HUES64 (cell line): Measurements from ENCODE around the gene COX7B2.

Experiments
- H3K27ac ChIP-seq: 2 replicates; pipeline ENCODE4 v1.7.0; 2013; ENCODE audit warnings: low read depth, low read length, inconsistent platforms
- H3K27me3 ChIP-seq: 2 replicates; pipeline ENCODE4 v1.6.1; 2013; ENCODE audit warnings: mild to moderate bottlenecking, low read length; ENCODE audit not compliant: insufficient read depth
- H3K36me3 ChIP-seq: 2 replicates; pipeline ENCODE4 v1.6.1; 2013; ENCODE audit warnings: mild to moderate bottlenecking, low read length; ENCODE audit not compliant: insufficient read depth
- H3K4me1 ChIP-seq: 2 replicates; pipeline ENCODE4 v1.6.1; 2013; ENCODE audit warnings: mild to moderate bottlenecking, low read length, moderate library complexity; ENCODE audit not compliant: insufficient read depth
- H3K4me3 ChIP-seq: 2 replicates; pipeline ENCODE4 v1.5.1; 2013; ENCODE audit warnings: mild to moderate bottlenecking, low read length, moderate library complexity
- H3K9ac ChIP-seq: 2 replicates; pipeline ENCODE4 v1.6.1; 2013; ENCODE audit warnings: mild to moderate bottlenecking, low read depth, low read length
- H3K9me3 ChIP-seq: 2 replicates; pipeline ENCODE4 v1.6.1; 2013; ENCODE audit warnings: low read depth, low read length; ENCODE audit not compliant: insufficient read depth
- whole genome bisulfite sequencing: fragments of 150-250, 120-280 bp; methylation state at CpG from one replicate; pipeline ENCODE4 v1.1.7; 2013; ENCODE audit warnings: missing lambda C conversion rate; 5-methylcytosine and 5-hydroxymethylcytosine counted together

The COX7B2 gene

DNA sequence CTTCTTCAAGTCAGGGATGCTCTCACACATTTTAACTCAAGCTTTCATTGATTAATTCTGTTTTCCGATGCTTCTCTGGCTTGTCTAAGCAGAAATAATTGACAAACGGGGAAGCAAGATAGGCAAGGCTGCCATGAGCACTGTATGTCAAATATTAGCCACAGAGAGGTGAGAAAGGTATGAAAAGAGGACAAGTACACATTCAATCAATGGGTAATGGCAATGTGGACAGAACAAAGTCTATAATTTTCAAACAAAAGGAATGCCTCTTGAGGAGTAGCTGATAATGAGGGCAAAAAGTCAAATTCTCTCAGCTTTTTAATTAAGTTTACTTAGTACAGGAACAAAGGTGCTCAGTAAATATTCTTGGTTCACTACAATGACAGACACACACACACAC is 19.6 kb downstream of the COX7B2 start:
- Histone ChIP-seq H3K9me3 (0 out of 2 replicates have a peak, but pooled peaks cover 3% of the 10 kb centered on the region), H3K27ac (no peak overlapping the region)

DNA sequence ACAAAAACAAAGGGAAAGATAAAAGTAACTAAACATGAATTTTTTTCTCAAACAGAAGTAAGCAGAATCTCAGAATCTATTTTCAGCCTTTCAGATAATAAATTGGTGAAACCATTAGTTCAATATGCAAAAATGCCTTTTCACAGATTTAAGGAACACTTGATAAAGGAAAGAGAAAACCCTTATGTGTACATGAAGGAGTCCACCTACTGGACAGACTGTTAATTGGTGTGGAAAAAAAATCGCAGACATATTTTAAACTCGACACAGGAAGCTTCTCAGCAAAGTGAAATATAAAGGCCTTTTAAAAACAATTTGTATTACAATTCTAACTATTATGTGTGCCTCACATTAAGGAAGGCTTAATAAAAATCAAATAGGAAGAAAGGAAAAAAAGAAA is 22.3 kb downstream of the COX7B2 start:
- H3K4me1 ChIP-seq: no peaks in the 10 kb centered on the region
- no peaks in the 10 kb centered on the region for H3K27me3 ChIP-seq
- no peak overlapping the region for H3K4me3 ChIP-seq
- H3K9ac ChIP-seq: no peak overlapping the region
- no peaks in the 10 kb centered on the region for H3K36me3 ChIP-seq
- WGBS: 80% methylated on average over 1 of the region's 2 CpGs
- no peaks in the 10 kb centered on the region for H3K9me3 ChIP-seq
- H3K27ac ChIP-seq: no peak overlapping the region

More for the DNA sequence above, 19.6 kb downstream of the COX7B2 start:
- Histone ChIP-seq H3K27me3 (no peaks in the 10 kb centered on the region), H3K36me3 (no peaks in the 10 kb centered on the region), H3K4me3 (no peak overlapping the region), H3K4me1 (no peaks in the 10 kb centered on the region), H3K9ac (no peak overlapping the region)
- 87% methylated on average over 2 of the region's 2 CpGs for WGBS

DNA sequence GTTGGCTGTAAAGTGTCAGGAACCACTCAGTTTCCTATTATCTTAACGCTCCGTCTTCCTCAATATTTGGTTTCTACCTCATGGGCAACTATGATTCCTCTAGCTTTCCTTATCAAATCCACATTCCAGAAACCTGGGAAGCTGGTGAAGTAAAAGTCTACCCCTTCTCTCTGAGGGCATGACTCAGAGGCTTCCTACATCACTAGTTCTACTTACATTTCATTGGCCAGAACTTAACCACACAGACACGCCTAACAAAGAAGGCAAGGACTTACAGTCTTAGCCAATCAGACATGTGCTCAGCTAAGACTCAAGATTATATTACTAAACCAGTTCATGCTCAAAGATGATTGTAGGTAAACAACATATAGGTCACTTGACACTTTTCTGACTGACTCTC is 30.4 kb downstream of the COX7B2 start:
- Histone ChIP-seq H3K27ac (no peak overlapping the region), H3K27me3 (no peaks in the 10 kb centered on the region), H3K4me3 (no peak overlapping the region), H3K9me3 (no peaks in the 10 kb centered on the region), H3K4me1 (no peaks in the 10 kb centered on the region), H3K36me3 (no peaks in the 10 kb centered on the region), H3K9ac (no peak overlapping the region)
- 95% methylated on average over 3 of the region's 3 CpGs for WGBS

DNA sequence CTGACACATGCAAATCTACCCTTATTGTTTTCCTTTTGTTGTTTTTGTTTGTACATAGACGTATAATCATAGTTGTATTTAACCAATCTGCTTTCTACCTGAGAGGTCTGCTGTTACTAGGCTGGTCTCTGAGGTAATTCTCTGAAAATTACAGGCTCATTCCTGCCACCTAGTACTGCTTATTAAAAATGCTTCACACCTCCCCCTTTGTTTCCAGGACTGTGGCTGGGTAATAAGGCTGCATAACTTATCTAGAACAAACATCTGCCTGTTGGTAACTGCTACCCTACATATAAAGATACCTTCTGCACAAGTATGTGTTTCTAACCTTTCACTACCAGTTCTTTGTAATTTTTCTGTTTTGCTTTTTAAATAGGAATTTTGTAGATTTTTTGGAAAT is 34.2 kb downstream of the COX7B2 start:
- Histone ChIP-seq H3K9me3 (no peaks in the 10 kb centered on the region), H3K4me3 (no peak overlapping the region), H3K4me1 (no peaks in the 10 kb centered on the region), H3K27ac (no peak overlapping the region), H3K9ac (no peak overlapping the region), H3K27me3 (no peaks in the 10 kb centered on the region), H3K36me3 (no peaks in the 10 kb centered on the region)
- no CpG with 5 or more reads among the region's 1 CpG for WGBS

DNA sequence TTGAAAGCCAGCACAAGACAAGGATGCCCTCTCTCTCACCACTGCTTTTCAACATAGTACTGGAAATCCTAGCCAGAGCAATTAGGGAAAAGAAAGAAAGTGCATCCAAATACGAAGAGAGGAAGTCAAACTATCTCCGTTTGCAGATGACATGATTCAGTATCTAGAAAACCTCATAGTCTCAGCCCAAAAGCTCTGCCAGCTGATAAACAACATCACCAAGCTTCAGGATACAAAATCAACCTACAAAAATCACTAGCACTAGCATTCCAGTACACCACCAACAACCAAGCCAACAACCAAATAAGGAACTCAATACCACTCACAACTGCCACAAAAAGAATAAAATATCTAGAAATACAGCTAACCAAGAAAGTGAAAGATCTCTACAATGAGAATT is 38.6 kb downstream of the COX7B2 start:
- Histone ChIP-seq H3K4me1 (peaks cover 6% of the 10 kb centered on the region; the same call in 1 of the 2 replicates), H3K4me3 (no peak overlapping the region), H3K27me3 (no peaks in the 10 kb centered on the region), H3K9me3 (no peaks in the 10 kb centered on the region), H3K36me3 (no peaks in the 10 kb centered on the region), H3K9ac (no peak overlapping the region), H3K27ac (no peak overlapping the region)
- 97% methylated on average over 2 of the region's 2 CpGs for WGBS

DNA sequence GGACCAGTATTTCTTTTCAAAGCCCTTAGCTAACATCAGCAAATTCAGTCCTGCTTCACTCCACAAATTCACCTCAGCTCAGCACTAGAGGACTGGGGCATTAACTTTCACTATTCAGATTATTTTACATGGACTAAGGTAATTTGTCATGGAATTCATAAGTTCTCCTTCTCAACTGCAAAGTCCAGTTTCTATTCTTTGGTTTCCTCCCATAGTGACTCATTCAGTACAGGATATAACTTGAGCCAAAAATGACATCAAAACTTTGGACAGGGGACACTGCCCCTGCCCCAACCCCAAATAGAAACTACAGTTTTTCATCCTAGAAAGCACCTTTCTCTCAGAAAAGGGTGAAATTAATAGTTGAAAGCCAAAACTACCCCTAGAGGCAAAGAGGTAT is 52.7 kb downstream of the COX7B2 start:
- no peak overlapping the region for H3K4me3 ChIP-seq
- H3K27me3 ChIP-seq: no peaks in the 10 kb centered on the region
- no peak overlapping the region for H3K27ac ChIP-seq
- no peaks in the 10 kb centered on the region for H3K36me3 ChIP-seq
- H3K9ac ChIP-seq: no peak overlapping the region
- no peaks in the 10 kb centered on the region for H3K4me1 ChIP-seq
- no peaks in the 10 kb centered on the region for H3K9me3 ChIP-seq

DNA sequence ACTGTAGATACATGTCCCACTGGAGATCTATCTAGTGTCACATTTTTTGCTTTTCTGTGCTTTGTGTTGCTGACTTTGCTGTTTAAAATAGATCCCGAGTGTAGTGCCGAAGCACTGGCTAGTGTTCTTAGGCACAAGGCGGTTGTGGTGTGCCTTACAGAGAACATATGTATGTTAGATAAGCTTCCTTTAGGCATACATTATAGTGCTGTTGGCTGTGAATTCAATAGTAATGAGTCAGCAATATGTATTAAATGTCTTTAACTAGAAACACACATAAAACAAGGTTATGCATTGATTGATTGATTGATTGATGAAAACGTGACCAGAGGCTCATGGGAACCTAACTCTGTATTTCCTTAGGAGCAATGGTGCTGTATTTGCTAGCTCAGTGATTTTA is 56.2 kb downstream of the COX7B2 start:
- no peak overlapping the region for H3K4me3 ChIP-seq
- H3K4me1 ChIP-seq: no peaks in the 10 kb centered on the region
- no peaks in the 10 kb centered on the region for H3K27me3 ChIP-seq
- no peak overlapping the region for H3K9ac ChIP-seq
- 93% methylated on average over 4 of the region's 4 CpGs for WGBS
- no peaks in the 10 kb centered on the region for H3K36me3 ChIP-seq
- H3K9me3 ChIP-seq: no peaks in the 10 kb centered on the region
- H3K27ac ChIP-seq: no peak overlapping the region

DNA sequence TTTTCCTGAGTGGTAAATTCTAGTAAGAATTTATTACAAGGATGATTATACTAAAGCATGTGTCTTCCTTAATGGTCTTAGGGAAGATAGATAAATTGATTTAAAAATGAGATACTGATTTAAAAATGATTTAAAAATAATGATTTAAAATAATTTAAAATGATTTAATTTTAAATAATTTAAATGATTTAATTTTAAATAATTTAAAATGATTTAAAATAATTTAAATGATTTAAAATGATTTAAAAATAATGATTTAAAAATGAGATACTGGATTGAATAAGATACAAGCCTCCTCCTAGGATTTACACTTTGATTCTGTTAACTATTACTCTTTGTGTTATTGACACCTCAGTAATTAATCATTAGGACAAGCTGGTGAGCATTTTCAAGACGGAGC is 59.0 kb downstream of the COX7B2 start:
- no peak overlapping the region for H3K9ac ChIP-seq
- H3K36me3 ChIP-seq: no peaks in the 10 kb centered on the region
- H3K27me3 ChIP-seq: no peaks in the 10 kb centered on the region
- H3K27ac ChIP-seq: no peak overlapping the region
- no peak overlapping the region for H3K4me3 ChIP-seq
- H3K4me1 ChIP-seq: no peaks in the 10 kb centered on the region
- no peaks in the 10 kb centered on the region for H3K9me3 ChIP-seq
- 86% methylated on average over 1 of the region's 1 CpG for WGBS

DNA sequence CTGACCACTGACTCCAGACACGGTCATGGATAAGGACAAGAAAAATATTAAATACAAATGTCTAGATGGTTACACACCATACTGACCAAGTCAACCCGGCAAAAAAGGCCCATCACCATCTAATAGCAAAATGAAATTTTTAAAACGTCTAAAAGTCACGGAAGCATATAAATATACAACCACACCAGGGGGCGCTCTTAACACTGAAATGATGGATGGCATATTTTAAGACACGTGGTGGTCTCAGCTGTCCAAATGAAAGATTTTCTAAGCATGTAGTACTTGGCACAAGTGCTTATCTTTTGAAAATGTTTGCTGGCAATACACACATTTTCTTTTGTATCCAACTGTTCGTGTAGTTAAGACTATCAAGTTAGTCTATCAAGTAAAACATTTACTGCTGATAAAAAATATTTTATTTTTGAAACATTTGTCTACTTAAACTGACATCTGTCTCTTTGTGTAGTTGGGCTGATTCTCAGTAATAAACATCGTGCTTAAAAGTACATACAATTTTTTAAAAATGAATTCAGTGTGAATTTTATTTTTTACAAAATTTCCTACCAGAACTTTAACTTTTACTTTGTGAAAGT is 64.6 kb downstream of the COX7B2 start:
- no peaks in the 10 kb centered on the region for H3K27me3 ChIP-seq
- 27% methylated on average over 5 of the region's 8 CpGs for WGBS
- H3K36me3 ChIP-seq: no peaks in the 10 kb centered on the region
- H3K4me3 ChIP-seq: no peak overlapping the region
- no peaks in the 10 kb centered on the region for H3K9me3 ChIP-seq
- H3K9ac ChIP-seq: no peak overlapping the region
- H3K27ac ChIP-seq: no peak overlapping the region
- no peaks in the 10 kb centered on the region for H3K4me1 ChIP-seq

DNA sequence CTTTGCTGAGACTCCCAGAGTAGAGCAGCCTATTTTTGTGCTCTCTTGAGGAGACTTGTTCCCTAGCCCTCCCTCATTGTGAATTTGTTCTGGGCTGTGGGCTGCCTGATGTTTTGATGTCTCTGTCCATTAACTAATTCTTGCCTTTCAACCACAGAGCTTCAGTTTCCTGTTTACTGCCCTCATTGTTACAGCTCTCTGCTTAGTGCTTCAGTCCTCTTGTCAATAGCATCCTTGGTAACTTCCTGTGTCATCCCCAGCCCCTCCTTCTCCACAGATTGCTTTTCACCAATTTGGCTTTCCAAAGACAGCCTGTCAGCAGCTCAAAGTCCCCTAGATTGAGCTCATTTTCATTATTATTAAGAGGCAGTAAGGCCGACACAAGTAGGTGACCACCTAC is 69.9 kb downstream of the COX7B2 start:
- 56% methylated on average over 1 of the region's 1 CpG for WGBS
- H3K9ac ChIP-seq: no peak overlapping the region

DNA sequence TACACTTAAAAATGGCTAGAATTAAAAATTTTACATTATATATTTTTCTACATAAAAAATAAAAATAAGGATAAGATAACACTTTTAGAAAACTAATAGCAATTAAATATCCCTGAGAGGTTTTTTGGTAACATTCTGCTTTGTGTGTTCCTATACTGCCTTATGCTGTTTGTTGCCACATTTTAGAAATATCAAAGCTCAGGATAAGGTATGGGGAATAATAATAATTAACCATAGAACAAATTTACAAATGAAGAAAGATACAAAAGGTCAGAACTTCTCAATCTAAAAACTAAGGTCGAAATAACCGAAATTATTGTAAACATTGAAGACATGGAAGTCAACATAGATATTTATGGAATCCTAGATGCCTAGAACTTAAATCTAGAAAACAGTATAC is 71.4 kb downstream of the COX7B2 start:
- Histone ChIP-seq H3K4me3 (no peak overlapping the region), H3K9me3 (no peaks in the 10 kb centered on the region), H3K27me3 (no peaks in the 10 kb centered on the region), H3K27ac (no peak overlapping the region), H3K4me1 (peaks cover 7% of the 10 kb centered on the region), H3K9ac (no peak overlapping the region), H3K36me3 (no peaks in the 10 kb centered on the region)
- WGBS: no CpG with 5 or more reads among the region's 2 CpGs

More for the DNA sequence above, 69.9 kb downstream of the COX7B2 start:
- peaks cover 7% of the 10 kb centered on the region for H3K4me1 ChIP-seq
- H3K27ac ChIP-seq: no peak overlapping the region
- no peaks in the 10 kb centered on the region for H3K36me3 ChIP-seq
- H3K9me3 ChIP-seq: no peaks in the 10 kb centered on the region
- H3K4me3 ChIP-seq: no peak overlapping the region
- no peaks in the 10 kb centered on the region for H3K27me3 ChIP-seq

DNA sequence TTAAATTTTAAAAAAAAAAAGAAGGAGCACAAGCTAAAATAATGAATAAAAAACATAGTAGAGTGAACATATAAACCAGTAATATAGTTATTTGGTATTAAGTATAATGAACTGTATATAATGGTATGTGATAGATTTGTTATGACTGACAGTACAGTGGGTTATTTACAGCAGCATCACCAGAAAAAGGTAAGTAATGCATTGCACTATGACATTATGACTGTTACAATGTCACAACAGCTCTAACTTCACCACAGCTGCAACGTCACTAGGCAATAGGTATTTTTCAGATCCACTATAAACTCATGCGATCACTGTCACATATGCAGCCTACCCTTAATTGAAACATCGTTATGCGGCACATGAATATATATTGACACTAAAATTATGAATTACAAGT is 72.5 kb downstream of the COX7B2 start:
- Histone ChIP-seq H3K4me1 (peaks cover 7% of the 10 kb centered on the region), H3K9ac (no peak overlapping the region), H3K27me3 (no peaks in the 10 kb centered on the region), H3K36me3 (no peaks in the 10 kb centered on the region), H3K9me3 (no peaks in the 10 kb centered on the region), H3K27ac (no peak overlapping the region), H3K4me3 (no peak overlapping the region)
- 92% methylated on average over 3 of the region's 4 CpGs for WGBS
